DMS 273 treated with DMSO at 0.1 percent for 48 hours (cell line): Measurements from ENCODE around the gene EVI5L.
A peak's percentile ranks its signal among the peaks of the same experiment; 100 is the strongest.
"Not testable (repeated sequence)": the region's sequence is repeated elsewhere in the genome, so short reads cannot be mapped to it uniquely, and the experiment has no call there.

ENCODE experiments used
- DNase-seq: peaks from one replicate; lab custom pipeline; 2025; lab: John Stamatoyannopoulos, UW

EVI5L gene

GRCh38 chr19:7829561-7830271 is at the start of gene EVI5L:
EVI5L (plus strand) TSS chr19:7830218; CDS start chr19:7846543, 16,325 bp downstream.
- peak; percentile 100 for DNase-seq

DNA sequence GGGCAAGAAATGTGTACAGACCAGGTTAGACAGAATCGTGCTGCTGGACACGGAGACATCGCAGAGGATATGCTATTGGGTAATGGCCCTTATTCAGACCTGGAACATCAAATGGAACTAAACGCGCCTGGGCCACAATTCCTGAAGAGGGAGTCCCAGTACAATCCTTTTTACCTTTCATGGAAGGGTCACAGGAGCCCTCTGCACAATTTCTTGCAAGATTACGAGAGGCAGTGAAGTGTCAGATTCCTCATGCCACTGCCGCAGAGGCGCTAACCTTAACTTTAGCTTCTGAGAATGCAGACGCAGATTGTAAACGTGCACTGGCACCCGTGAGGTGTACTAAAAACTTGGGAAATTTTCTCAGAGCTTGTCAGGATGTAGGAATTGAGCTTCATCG is 48.9 kb upstream of the EVI5L start:
- no peak for DNase-seq

- no peak for DNase-seq
Observed at GRCh38 chr19:7783991-7784423, 46.0 kb upstream of the EVI5L start.

- DNase-seq, result no peak
Observed at GRCh38 chr19:7784856-7785255, 45.2 kb upstream of the EVI5L start.

DNA sequence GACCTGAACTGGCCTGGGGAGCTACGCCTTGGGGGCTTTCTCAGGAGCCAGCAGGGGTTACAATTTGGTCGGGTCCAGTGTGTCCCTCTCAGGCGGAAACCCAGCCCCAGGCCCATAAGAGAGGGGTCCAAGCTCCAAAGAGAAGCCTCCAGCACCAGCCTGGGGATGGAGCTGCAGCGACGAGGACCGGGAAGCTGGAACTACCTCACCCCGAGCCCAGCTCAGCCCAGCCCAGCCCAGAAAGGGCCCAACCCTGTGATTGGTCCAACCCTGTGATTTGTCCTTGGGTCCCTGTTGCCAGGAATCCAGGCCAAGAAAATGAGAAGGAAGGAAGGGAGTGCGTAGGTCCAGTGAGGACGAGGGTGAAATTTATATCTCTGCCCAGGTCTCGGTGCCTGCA is 42.9 kb upstream of the EVI5L start:
- no peak for DNase-seq

GRCh38 chr19:7787602-7788177 is 42.3 kb upstream of the EVI5L start:
- no peak for DNase-seq

- no peak for DNase-seq
Observed at GRCh38 chr19:7788178-7788932, 41.7 kb upstream of the EVI5L start.

DNA sequence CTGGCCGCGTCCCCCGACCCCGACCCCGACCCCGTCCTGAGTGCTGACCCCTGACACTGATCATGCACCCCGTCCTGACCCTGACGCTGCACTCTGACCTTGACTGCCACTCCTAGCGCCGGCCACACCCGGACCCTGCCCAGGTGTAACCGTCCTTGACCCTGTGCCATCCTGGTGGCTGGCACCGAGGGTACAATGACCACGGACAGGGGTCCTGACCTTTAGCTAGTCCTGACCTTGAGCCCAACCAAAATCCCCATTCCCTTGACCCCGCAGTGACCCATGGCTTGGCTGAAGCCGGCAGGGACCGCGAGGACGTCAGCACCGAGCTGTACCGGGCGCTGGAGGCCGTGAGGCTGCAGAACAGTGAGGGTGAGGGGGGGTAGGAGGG is 41.1 kb upstream of the EVI5L start:
- no peak for DNase-seq

DNA sequence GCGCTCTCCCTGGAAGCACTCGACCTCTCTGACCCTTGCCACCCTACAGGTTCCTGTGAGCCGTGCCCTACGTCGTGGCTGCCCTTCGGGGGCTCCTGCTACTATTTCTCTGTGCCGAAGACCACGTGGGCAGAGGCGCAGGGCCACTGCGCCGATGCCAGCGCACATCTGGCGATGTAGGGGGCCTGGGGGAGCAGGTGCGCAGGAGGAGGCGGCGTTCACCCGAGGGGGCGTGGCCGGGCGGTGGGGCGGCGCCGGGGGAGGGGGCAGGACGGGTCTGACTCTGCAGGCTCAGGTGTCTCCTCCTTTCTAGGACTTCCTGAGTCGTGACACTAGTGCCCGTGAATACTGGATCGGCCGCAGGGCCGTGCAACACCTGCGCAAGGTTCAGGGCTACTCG is 40.6 kb upstream of the EVI5L start:
- no peak for DNase-seq

DNA sequence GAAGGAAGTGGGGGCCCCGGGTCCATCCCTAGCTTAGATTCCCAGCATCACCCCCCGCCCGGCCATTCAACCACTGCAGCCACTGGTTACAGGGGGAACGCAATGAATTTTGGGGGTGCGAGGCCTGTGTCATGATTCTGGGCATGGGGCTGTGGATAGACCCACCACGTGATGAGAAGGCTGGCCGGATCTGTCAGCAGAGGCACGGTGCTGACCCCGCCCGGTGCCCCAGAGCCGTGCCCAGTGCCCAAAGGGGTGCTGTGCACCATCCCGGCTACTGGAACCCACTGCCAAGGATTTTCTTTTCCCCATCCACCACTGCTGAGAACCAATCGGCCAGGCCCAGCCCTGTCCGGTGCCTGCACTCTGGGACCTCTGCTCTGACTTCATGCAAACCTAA is 39.6 kb upstream of the EVI5L start:
- no peak for DNase-seq

- no peak for DNase-seq
Observed at GRCh38 chr19:7792281-7792680, 37.7 kb upstream of the EVI5L start.

DNA sequence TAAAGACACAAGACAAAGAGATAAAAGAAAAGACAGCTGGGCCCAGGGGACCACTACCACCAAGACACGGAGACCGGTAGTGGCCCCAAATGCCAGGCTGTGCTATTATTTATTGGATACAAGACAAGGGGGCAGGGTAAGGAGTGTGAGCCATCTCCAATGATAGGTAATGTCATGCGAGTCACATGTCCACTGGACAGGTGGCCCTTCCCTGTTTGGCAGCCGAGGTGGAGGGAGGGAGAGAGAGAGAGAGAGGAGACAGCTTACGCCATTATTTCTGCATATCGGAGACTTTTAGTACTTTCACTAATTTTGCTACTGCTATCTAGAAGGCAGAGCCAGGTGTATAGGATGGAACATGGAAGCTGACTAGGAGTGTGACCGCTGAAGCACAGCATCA is 37.3 kb upstream of the EVI5L start:
- not testable (repeated sequence) for DNase-seq

DNA sequence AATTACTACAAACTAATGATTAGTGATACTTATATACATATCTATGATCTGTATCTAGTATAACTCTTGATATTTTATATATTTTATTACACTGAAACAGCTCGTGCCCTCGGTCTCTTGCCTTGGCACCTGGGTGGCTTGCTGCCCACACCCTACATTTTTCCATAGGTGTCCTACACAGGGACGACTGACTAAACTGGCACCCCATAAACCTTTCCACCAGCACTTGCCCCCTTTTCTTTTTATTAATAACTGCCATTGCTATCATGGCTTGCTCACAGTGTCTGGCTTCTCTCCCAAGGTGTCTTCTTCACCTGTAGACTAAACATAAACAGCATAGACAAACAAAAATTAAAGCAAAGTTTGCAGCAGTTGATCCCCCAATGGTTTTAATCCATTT is 36.5 kb upstream of the EVI5L start:
- DNase-seq, result no peak

DNA sequence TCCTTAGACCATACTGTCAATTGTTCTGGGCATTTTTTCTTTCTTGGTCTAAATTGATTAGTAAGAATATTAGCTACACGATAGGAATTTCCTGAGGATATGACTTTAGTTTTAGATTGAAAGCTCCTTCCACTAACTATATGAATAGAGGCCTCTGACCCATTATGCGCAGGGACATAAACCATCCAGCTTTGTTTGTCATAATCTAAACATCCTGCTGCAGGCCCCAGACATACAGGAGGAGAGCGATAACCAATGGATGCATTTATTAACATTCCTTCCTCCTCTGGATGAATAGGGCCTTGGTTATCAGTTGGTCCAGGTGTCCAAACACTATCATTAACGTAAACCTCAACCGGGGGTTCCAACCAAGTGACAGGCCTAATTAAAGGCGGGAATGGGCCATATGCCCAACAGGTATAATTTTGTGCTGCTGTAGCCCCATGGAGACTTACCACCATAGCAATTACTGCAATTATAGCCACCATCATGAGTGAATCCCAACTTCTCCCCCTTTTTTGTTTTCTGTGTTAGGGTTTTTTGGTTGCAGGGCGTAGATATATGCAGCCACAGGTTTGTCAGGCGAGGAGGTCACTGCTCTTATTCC is 34.4 kb upstream of the EVI5L start:
- no peak for DNase-seq

GRCh38 chr19:7799640-7800355 is 30.2 kb upstream of the EVI5L start:
- no peak for DNase-seq

DNA sequence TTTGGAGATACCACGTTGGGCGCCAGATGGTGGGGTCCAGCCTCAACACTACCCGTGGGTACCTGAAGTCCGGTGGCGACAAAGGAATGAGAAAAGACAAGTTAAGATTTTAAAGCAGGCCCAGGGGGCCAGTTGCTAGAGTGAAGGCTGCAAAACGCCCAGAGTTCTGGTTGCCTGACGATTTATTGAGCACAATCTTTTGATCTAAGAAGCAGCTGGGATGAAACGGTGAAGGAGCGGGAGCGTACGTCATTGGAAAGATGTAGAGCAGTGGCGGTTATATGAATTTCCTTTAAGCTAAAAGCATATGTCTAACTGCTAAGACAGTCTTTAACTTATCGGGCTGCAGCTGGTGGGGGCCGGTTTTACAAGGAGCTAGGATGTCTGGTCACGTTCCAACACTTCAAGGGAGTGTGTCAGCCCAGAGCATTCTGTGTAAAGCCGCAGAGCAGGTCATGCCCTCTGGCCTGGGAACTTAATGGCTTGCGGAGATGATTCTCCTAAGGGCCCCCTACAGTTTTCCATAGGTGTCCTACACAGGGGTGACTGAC is 28.9 kb upstream of the EVI5L start:
- no peak for DNase-seq

- no peak for DNase-seq
Observed at GRCh38 chr19:7806234-7806633, 23.8 kb upstream of the EVI5L start.

GRCh38 chr19:7806876-7807275 is 23.1 kb upstream of the EVI5L start:
- no peak for DNase-seq

GRCh38 chr19:7808108-7808507 is 21.9 kb upstream of the EVI5L start:
- DNase-seq, result no peak

DNA sequence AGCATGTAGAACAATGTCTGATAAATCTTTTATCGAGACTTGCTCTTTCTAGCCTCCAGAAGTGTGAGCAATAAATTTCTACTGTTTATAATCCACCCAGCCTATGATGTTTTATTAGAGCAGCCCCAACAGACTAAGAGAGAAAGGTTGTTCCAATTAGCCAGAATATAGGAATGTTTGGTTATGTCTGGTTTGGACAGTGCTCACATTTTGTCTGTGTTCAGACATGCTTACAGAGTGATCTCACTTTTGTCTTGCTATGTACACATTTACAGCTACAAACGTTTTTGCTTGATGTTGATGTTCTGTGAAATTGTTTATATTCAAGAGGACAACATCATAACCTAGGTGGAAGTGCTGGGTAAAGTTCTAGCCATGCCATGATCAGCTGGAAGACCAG is 18.0 kb upstream of the EVI5L start:
- no peak for DNase-seq

DNA sequence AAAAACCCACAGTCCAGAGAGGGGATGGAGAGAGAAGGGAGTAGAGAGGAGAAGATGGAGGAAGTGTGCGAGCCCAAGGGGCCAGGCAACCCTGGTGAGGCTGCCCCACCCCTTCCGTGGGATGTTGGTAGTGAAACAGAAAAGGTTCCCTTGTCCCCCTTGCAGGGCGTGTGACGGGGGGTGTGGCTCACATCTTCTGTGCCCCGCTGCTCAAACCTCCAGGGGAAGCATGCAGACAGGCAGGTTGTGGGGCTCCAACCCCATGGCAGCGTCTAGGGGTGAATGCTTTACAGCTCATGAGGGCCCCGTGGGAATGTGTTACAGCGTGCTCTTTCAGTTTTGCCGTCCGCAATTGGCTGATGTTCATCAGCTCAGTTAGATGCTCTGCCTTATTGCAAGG is 14.7 kb upstream of the EVI5L start:
- no peak for DNase-seq

DNA sequence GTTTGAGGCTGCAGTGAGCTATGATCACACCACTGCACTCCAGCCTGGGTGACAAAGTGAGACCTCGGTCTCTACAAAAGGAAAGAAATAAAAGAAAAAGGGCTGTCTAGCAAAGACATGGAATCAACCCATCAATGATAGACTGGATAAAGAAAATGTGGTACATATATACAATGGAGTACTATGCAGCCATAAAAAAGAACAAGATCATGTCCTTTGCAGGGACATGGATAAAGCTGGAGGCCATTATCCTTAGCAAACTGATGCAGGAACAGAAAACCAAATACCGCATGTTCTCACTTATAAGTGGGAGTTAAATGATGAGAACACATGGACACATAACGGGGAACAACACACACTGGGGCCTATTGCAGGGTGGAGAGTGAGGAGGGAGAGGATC is 14.0 kb upstream of the EVI5L start:
- not testable (repeated sequence) for DNase-seq
